Stimulated activated CD4-positive, alpha-beta T cell treated with anti-CD3 and anti-CD28 coated beads, Interleukin-12 subunit alpha, Interleukin-12 subunit beta, amount 100 ng/mL, for 48 hours (primary cell): Measurements from ENCODE around the gene HSD17B12.
A peak's percentile ranks its signal among the peaks of the same experiment; 100 is the strongest.

Source experiments
- DNase-seq, 3 donors: peaks; one replicate each; pipeline ENCODE4 v3.0.0-alpha.2; 2020; ENCODE audit warnings: low read depth in 2 of 3, low spot score in 1 of 3

HSD17B12 gene

DNA sequence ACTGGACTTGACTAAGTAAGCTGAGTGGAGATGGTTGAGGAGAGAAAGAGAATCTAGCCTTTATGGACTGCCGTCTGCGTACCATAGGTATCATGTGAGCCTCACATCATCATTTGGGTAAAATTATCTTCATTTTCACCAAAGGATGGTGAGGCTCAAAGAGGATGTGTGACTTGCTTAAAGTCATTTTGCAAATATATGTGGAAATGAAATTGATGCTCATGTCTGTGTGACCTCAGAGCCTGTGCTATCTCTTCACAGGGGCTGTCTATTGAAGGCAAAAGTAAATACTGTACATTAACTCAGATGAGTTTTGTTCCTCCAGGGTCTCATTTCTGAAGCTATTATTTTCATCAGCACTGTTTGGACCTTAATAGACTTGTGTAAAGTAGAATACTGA, 116.8 kb downstream of the HSD17B12 start:
- DNase-seq = no peak

- no peak for DNase-seq
Observed at GRCh38 chr11:43797866-43798265, 117.3 kb downstream of the HSD17B12 start.

DNA sequence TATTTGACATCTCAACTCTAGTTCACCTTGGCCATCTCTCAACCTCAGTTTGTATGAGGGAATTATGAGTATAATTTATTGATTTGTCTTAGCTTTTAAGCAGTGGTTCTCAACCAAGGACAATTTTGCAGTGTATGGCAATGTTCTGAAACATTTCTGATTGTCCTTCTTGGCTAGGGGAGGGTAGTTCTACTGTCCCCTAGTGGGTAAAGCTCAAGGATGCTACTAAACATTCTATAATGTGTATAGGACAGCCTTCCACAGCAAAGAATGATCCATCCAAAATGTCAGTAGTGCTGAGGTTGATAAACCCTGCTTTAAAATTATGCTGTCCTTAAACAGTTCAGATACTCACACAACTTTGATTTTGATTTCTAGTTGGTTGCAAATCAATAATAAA, 122.0 kb downstream of the HSD17B12 start:
- no peak for DNase-seq

DNA sequence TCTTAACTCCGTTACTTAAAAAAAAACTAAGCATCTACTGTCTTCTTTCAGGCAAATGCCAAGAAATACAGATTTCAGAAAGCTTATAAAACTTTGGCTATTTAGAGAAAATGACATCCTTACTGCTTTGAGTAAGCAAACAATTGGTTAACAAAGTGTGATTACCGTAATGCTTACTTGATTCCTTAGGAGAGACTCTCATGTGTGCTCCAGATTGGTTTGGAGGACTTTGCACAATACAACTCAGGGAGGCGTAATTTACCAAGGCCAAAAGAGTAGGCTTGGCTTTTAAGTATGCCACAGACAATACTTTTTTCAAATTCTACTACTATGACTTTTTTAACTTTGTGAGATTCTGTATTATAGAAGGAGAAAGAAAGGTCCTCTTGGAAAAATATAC, 123.2 kb downstream of the HSD17B12 start:
- DNase-seq = no peak

GRCh38 chr11:43806976-43807375, 126.4 kb downstream of the HSD17B12 start:
- no peak for DNase-seq

GRCh38 chr11:43810929-43811596, 130.5 kb downstream of the HSD17B12 start:
- DNase-seq = no peak

DNA sequence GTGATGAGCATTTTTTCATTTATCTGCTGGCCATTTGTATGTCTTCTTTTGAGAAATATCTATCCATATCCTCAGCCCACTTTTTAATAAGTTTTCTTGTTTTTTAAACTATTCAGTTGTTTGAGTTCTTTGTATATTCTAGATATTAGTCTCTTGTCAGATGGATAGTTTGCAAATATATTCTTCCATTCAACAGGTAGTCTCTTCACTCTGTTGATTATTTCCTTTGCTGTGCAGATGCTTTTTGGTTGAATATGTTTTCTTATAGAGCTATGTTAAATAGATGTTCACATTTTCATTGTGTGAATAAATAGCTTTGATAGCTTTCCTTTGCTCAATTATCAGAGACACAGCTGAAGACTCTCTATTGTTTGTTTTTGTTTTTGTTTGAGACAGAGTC, 131.9 kb downstream of the HSD17B12 start:
- DNase-seq = no peak

GRCh38 chr11:43818220-43818619, 137.7 kb downstream of the HSD17B12 start:
- DNase-seq = no peak

DNA sequence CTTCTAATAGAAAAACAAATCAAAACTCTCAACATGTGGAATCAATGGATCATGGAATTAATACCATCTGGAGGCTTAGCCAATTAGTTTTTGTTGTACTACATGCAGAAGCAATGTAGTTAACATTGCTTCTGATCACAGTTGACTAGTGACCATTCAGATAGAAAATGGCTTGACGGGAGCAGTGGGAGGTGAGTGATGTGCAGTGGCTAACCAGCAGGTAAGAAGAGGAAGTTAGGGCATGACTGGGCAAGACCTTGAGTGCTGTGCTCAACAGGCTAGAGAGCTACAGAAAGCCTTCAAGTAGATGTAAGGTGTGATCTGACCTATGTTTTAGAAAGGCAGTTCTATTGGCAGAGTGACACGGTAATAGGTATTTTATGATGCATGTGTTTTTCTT, 139.4 kb downstream of the HSD17B12 start:
- no peak for DNase-seq

DNA sequence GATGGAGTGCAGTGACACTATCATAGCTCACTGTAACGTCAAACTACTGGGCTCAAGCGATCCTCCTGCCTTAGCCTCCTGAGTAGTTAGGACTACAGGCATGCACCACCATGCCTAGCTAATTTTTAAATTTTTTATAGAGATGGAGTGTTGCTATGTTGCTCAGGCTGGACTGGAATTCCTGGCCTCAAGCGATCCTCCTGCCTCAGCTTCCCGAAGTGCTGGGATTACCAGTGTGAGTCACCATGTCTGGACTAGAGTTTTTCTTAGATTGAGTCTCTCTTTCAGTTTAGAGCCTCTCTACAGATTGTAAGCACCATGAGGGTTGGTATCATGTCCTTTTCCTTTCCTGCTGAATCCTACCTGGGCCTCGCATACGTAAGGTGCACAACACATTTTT, 142.8 kb downstream of the HSD17B12 start:
- DNase-seq = no peak

DNA sequence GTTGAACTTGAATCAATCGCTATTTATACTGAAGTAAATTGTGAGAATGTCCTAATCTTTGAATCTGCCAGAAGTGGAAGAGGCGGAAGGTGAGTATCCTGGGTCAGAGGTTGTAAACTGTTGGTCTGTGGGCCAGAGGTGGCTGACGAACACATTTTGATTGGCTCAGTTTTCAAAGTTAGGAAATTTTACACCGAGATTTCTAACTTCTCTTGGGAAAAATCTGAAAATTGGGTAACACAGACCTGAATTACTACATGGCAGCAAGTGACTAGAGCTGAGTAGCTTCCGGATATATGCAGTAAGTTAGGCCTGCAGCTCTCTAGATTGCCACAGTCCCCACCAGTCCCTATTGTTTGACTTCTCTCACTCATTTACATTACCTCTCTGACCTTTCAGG, 143.3 kb downstream of the HSD17B12 start:
- DNase-seq = no peak

GRCh38 chr11:43825217-43825816, 144.8 kb downstream of the HSD17B12 start:
- peak in 1 of 3 donors; percentile 15 for DNase-seq

DNA sequence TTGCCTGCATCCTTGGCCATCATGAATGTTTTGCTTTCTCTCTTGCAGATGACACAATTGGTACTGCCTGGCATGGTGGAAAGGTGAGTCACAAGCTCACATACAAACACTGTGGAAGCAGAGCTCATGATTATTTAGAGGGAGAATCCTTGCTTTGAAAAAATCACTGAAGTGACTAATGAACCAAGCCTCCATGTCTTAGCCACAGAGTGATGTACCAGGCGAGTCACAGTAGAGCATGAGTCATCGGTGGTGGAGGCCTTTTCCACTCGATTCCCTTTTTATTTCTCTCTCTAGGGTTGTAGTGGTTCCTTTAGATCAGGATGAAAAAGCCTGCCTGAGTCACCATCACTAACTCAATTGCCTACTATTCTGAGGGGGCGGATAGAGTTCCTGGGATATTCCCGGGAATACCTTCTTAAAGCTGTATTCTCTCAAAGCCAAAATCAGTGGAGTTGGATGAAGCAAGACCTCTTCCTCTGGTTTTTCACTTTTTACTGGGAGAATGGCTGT, 150.4 kb downstream of the HSD17B12 start:
- DNase-seq = peak; percentile 37 to 53 (median 41)

DNA sequence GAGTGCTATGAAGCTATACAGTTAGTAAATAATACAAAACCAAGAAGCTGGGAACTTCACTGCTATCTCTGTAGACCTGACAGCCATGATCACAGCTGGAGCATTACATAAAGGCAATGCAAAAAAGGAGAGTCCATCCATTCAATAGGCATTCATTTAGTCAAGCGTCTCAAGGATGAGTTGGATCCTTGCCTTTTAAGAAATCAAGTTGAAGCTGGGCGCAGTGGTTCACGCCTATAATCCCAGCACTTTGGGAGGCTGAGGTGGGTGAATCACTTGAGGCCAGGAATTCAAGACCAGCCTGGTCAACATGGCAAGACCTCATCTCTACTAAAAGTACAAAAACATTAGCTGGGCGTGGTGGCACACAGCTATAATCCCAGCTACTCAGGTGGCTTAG, 152.0 kb downstream of the HSD17B12 start:
- no peak for DNase-seq

- DNase-seq = no peak
Observed at GRCh38 chr11:43833657-43834073, 153.1 kb downstream of the HSD17B12 start.

DNA sequence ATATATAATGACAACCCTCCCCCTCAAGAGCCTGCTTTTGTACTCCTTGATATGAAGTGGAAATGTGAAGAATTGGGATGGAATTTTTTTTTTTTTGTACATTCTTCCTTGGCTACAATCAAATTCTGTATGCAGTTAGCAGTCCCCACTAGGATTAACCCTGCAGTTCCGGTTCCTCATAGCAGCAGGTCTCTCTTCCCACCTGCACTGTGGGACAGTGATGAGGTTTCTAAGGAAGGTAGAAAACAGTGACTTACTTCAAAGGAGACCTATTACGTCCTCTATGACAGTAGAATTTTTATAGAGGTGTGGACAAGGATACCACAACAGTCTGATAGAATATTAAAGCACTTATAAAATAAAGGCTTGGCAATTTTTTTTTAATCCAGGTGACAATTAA, 153.7 kb downstream of the HSD17B12 start:
- no peak for DNase-seq

DNA sequence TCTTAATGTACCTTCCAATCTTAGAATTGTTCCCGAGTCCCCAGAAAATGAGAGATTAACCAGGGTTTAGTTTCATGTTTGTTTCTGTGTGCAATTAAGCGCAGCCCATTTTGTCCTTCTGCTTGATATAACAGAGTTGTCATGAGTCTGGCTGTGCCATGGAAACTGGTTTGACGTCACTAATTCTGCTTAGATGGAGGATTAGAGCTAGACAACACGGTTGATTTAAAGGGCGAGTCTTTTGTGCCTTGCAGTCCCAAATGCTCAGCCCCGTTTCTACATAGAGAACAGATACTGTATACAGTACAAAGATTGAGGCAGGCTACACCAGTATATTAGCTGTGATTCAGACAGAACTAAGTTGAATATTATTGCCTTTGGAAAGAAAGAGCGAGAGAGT, 154.6 kb downstream of the HSD17B12 start:
- DNase-seq = no peak

GRCh38 chr11:43837879-43838278, 157.3 kb downstream of the HSD17B12 start:
- no peak for DNase-seq

DNA sequence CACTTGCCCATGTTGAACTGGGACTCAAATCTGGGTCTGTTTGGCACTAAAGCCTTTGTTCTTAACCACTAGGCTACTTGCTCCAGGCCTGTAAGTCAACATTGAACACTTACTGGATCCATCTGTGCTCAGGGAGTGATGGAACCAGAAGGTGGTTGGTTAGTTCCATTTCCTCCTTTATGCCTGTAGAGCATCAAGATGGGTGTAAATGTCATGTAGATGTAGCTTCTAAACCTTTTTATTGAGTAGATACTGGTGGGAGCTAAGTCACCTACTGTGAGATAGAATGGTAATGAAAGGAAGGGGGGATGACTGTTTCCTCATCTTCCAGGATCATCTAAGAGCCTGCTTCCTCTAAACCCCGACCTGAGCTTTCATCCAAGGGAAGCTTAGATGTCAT, 161.5 kb downstream of the HSD17B12 start:
- DNase-seq = no peak

DNA sequence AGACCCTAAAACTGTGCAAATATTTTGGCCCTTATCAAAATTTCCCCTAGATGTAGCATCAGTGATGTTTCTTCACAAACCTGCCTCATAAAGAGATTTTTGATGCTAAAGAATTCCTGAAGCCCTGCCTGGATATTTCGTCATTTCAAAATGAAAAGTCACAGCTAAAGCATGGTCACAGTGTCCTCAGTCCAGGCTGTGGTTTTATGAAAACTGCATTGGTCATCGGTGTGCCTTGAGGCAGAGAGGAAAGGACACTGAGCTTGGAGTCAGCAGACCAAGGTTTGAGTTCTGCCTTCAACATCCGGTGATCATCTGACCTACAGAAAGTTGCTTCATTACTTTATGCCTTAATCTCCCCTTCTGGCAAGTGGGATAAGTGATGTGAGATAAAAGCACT, 165.3 kb downstream of the HSD17B12 start:
- no peak for DNase-seq

GRCh38 chr11:43852057-43852636, 171.6 kb downstream of the HSD17B12 start:
- peak; percentile 27 to 68 (median 45) for DNase-seq

GRCh38 chr11:43853781-43854180, 173.2 kb downstream of the HSD17B12 start:
- no peak for DNase-seq

GRCh38 chr11:43856993-43857392, 176.5 kb downstream of the HSD17B12 start:
- DNase-seq = no peak
